H1 (cell line): ENCODE results near the gene MARK1. TPM values are rescaled to one million over a fixed set of nuclear protein-coding genes. Genes with fewer than 3 reads are reported as not detected.

ENCODE experiments used
- CTCF ChIA-PET: fragments of 300-600 bp; sonication (Branson Sonifier 250); formaldehyde crosslinking; loops from one replicate; lab custom pipeline; 2021; ENCODE audit not compliant: partially characterized antibody; lab: Charles Lee
- POLR2A ChIA-PET: fragments of 300-600 bp; sonication (Branson Sonifier 250); formaldehyde crosslinking; loops from one replicate; lab custom pipeline; 2021; ENCODE audit warnings: inconsistent platforms; ENCODE audit not compliant: partially characterized antibody; lab: Charles Lee
- DNase-seq, 2 experiments: peaks; one replicate each; pipeline versions ENCODE4 v3.0.0 to v3.0.0-alpha.2; 2010 to 2022; ENCODE audit warnings: low spot score in 2 of 2, low read depth in 1 of 2, mixed read lengths in 1 of 2
- FAIRE-seq: peaks from 2 replicates; lab custom pipeline; 2011; peaks lifted over from hg19 to GRCh38; lab: Jason Lieb, UNC
- H2AFZ ChIP-seq: 2 replicates; pipeline ENCODE4 v1.8.1; 2012; ENCODE audit warnings: low read length, inconsistent platforms
- H2AK5ac ChIP-seq: 2 replicates; pipeline ENCODE4 v1.6.1; 2013; ENCODE audit warnings: low read depth, low read length
- H2BK120ac ChIP-seq: replicated peaks from 2 replicates; pipeline ENCODE3; 2013; ENCODE audit warnings: low read depth, low read length, inconsistent platforms
- H2BK12ac ChIP-seq: 2 replicates; pipeline ENCODE4 v1.6.1; 2013; ENCODE audit warnings: low read depth, low read length
- H2BK15ac ChIP-seq: 2 replicates; pipeline ENCODE4 v1.6.1; 2013; ENCODE audit warnings: low read length
- H2BK20ac ChIP-seq: 2 replicates; pipeline ENCODE4 v1.6.1; 2013; ENCODE audit warnings: low read length
- H2BK5ac ChIP-seq: 2 replicates; pipeline ENCODE4 v1.6.1; 2013; ENCODE audit warnings: low read depth, low read length
- H3K14ac ChIP-seq: 2 replicates; pipeline ENCODE4 v1.6.1; 2013; ENCODE audit warnings: inconsistent platforms; ENCODE audit not compliant: insufficient read length
- H3K18ac ChIP-seq: 2 replicates; pipeline ENCODE4 v1.6.1; 2013; ENCODE audit warnings: low read length; ENCODE audit errors: extremely low read depth
- H3K23ac ChIP-seq: 2 replicates; pipeline ENCODE4 v1.6.1; 2013; ENCODE audit warnings: inconsistent platforms; ENCODE audit not compliant: insufficient read length
- H3K23me2 ChIP-seq: 2 replicates; pipeline ENCODE4 v1.6.1; 2013; ENCODE audit warnings: low read depth, low read length
- H3K27ac ChIP-seq: 2 replicates; pipeline ENCODE4 v1.6.1; 2011; ENCODE audit warnings: low read depth, low read length, inconsistent platforms
- H3K27me3 ChIP-seq, 4 experiments: replicated peaks in 1 of 4; 1 replicate in 1 of 4; 2 replicates in 3 of 4; pipeline versions ENCODE4 v1.6.1 to v1.8.1; 2011 to 2013; ENCODE audit warnings: low read length in 3 of 4, mild to moderate bottlenecking in 3 of 4, inconsistent platforms in 2 of 4, mixed read lengths in 2 of 4, moderate library complexity in 1 of 4; ENCODE audit not compliant: control insufficient read depth in 3 of 4, insufficient read depth in 3 of 4; ENCODE audit errors: extremely low read depth in 1 of 4
- H3K36me3 ChIP-seq, 4 experiments: 2 replicates each; pipeline versions ENCODE4 v1.6.1 to v1.8.1; 2011 to 2013; ENCODE audit warnings: mild to moderate bottlenecking in 4 of 4, low read length in 3 of 4, moderate library complexity in 2 of 4, control low read depth in 1 of 4, inconsistent platforms in 1 of 4; ENCODE audit not compliant: insufficient read depth in 4 of 4, control insufficient read depth in 2 of 4
- H3K4ac ChIP-seq: replicated peaks from 2 replicates; pipeline ENCODE3; 2013; ENCODE audit warnings: low read length, low read depth, mixed read lengths, inconsistent platforms; ENCODE audit not compliant: insufficient read length
- H3K4me1 ChIP-seq, 4 experiments: replicated peaks in 1 of 4; 1 replicate in 1 of 4; 2 replicates in 3 of 4; pipeline versions ENCODE4 v1.6.1 to v1.8.1; 2011 to 2013; ENCODE audit warnings: low read length in 3 of 4, inconsistent platforms in 2 of 4, mixed read lengths in 1 of 4; ENCODE audit not compliant: insufficient read depth in 4 of 4, control insufficient read depth in 3 of 4
- H3K4me2 ChIP-seq, 2 experiments: 2 replicates each; pipeline versions ENCODE4 v1.6.1 to v1.8.1; 2011 to 2013; ENCODE audit warnings: low read depth in 2 of 2, low read length in 2 of 2, control low read depth in 1 of 2, inconsistent platforms in 1 of 2, mild to moderate bottlenecking in 1 of 2; ENCODE audit not compliant: insufficient read depth in 1 of 2
- H3K4me3 ChIP-seq, 4 experiments: fragments of 200-600, 300-600 bp in 1 of 4; sonication (generic), shearing (Covaris generic), sonication (Bioruptor Twin) in 1 of 4; 2 replicates each; pipeline versions ENCODE4 v1.5.1 to v1.8.1; 2011 to 2016; ENCODE audit warnings: low read length in 4 of 4, low read depth in 3 of 4, control low read depth in 2 of 4, inconsistent platforms in 2 of 4, mild to moderate bottlenecking in 2 of 4, mixed read lengths in 1 of 4, moderate library complexity in 1 of 4; ENCODE audit not compliant: insufficient read depth in 2 of 4; ENCODE audit errors: extremely low read depth in 1 of 4
- H3K56ac ChIP-seq: replicated peaks from 2 replicates; pipeline ENCODE3; 2013; ENCODE audit warnings: low read depth, mild to moderate bottlenecking, mixed read lengths, low read length, inconsistent platforms; ENCODE audit not compliant: insufficient read length
- H3K79me1 ChIP-seq: 2 replicates; pipeline ENCODE4 v1.6.1; 2013; ENCODE audit warnings: low read depth, low read length, control low read depth
- H3K79me2 ChIP-seq, 2 experiments: 2 replicates each; pipeline versions ENCODE4 v1.6.1 to v1.8.1; 2012 to 2013; ENCODE audit warnings: low read length in 2 of 2, mild to moderate bottlenecking in 2 of 2, inconsistent platforms in 1 of 2; ENCODE audit not compliant: insufficient read depth in 2 of 2, control insufficient read depth in 1 of 2
- H3K9ac ChIP-seq, 4 experiments: replicated peaks in 1 of 4; 1 replicate in 1 of 4; 2 replicates in 3 of 4; pipeline versions ENCODE4 v1.6.1 to v1.8.1; 2011 to 2013; ENCODE audit warnings: low read depth in 3 of 4, low read length in 3 of 4, control low read depth in 2 of 4, mild to moderate bottlenecking in 2 of 4, moderate library complexity in 2 of 4, inconsistent platforms in 1 of 4; ENCODE audit errors: extremely low read depth in 1 of 4
- H3K9me3 ChIP-seq, 2 experiments: 2 replicates each; pipeline versions ENCODE4 v1.6.1 to v1.8.1; 2012 to 2013; ENCODE audit warnings: mild to moderate bottlenecking in 2 of 2, moderate library complexity in 2 of 2, control low read depth in 1 of 2, inconsistent platforms in 1 of 2, low read depth in 1 of 2, low read length in 1 of 2, mixed read lengths in 1 of 2; ENCODE audit not compliant: insufficient read depth in 2 of 2
- H4K20me1 ChIP-seq, 2 experiments: replicated peaks in 1 of 2; 2 replicates each; pipeline versions ENCODE3 to v1.8.1; 2011 to 2013; ENCODE audit warnings: inconsistent platforms in 2 of 2, low read length in 2 of 2, mild to moderate bottlenecking in 1 of 2; ENCODE audit not compliant: insufficient read depth in 2 of 2, control insufficient read depth in 1 of 2
- H4K5ac ChIP-seq: 2 replicates; pipeline ENCODE4 v1.6.1; 2013; ENCODE audit warnings: low read length, low read depth, mixed read lengths, inconsistent platforms; ENCODE audit not compliant: insufficient read length
- H4K8ac ChIP-seq: 2 replicates; pipeline ENCODE4 v1.8.0; 2013; ENCODE audit warnings: mild to moderate bottlenecking, moderate library complexity, low read length, inconsistent platforms; ENCODE audit not compliant: insufficient read depth; ENCODE audit errors: extremely low read depth
- H4K91ac ChIP-seq: replicated peaks from 2 replicates; pipeline ENCODE3; 2013; ENCODE audit warnings: low read length, mixed read lengths, inconsistent platforms; ENCODE audit not compliant: insufficient read length
- CEBPB ChIP-seq: IDR thresholded peaks from 2 replicates; pipeline ENCODE4 v1.6.1; 2012; ENCODE audit warnings: low read depth, low read length
- GABPA ChIP-seq: IDR thresholded peaks from 2 replicates; pipeline ENCODE4 v1.6.1; 2011; ENCODE audit warnings: mild to moderate bottlenecking, low read length, moderate library complexity, borderline replicate concordance; ENCODE audit not compliant: insufficient read depth
- KDM4A ChIP-seq: IDR thresholded peaks from one replicate; pipeline ENCODE4 v1.7.1; 2012; ENCODE audit warnings: low read depth, mild to moderate bottlenecking, moderate library complexity, low read length, inconsistent platforms; ENCODE audit not compliant: severe bottlenecking
- TAF7 ChIP-seq: optimal IDR thresholded peaks from 2 replicates; pipeline ENCODE3; 2011; ENCODE audit warnings: low read depth, mild to moderate bottlenecking, inconsistent platforms, low read length, moderate library complexity, borderline replicate concordance
- polyA plus RNA-seq, 7 experiments: library from polyadenylated mRNA; depleted of rRNA in 3 of 7; stranded (reverse) in 5 of 7; unstranded in 2 of 7; fragments of >200 nt in 5 of 7; fragments of 200-250 nt in 2 of 7; gene quantifications; 1 replicate in 5 of 7; 2 replicates in 1 of 7; 4 replicates in 1 of 7; pipeline versions ENCODE4 v1.2.1 to v1.2.3, GENCODE V29; 2011 to 2013; ENCODE audit warnings: missing spikeins in 2 of 7, mixed read lengths in 2 of 7
- total RNA-seq: library from RNA; stranded (reverse); fragmentation: NEBNext Ultra II Directional; extraction: Animal tissue kit (Norgen Biotek cat#: 25700); gene quantifications from 2 replicates; pipeline ENCODE4 v1.2.1, GENCODE V29; 2021

Gene MARK1
- total and polyA plus RNA-seq, 2 of the 8 experiments (the other 6 are each of a cell fraction or from before 2014, with no cell fraction given), result 5.5 to 20.5 TPM

DNA sequence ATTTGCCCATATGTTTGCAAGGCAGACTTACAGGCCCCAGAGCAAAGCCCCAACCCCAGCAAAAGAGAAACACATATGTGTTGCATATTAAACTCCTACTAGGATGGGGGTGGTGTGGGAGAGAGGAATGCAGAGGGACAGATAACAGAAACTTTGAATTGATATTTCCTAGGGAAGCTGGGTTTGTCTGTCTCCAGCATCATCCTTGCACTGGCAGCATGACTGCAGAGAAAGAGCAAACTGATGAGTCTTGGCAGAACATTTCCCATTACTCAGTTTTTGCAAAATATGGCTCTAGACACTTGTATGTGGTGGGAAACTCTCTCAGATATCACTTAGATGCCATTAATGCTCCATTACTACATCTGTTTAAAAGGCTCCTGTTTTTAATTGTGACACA lies 43.8 kb upstream of the MARK1 start:
- H3K9me3 ChIP-seq, result no peaks in the 10 kb centered on the region; a peak in 1 of 4 replicates
- H4K91ac ChIP-seq, result no peak overlapping the region
- CTCF ChIA-PET, result interaction anchor here (0.6 to 4.4 kb wide), 8 partner anchors 10 to 203 kb away, joined by 3 to 29 read pairs (median 6); no protein-coding TSS in a partner anchor
- H3K79me1 ChIP-seq, result no peaks in the 10 kb centered on the region
- no peak overlapping the region for H2BK120ac ChIP-seq
- H3K4me2 ChIP-seq, result no peak overlapping the region
- FAIRE-seq (no peak), DNase-seq (no peak)
- H3K56ac ChIP-seq, result no peak overlapping the region
- no peak overlapping the region for H3K18ac ChIP-seq
- no peak overlapping the region for H2AFZ ChIP-seq
- no peaks in the 10 kb centered on the region for H3K4me1 ChIP-seq
- no peaks in the 10 kb centered on the region for H3K36me3 ChIP-seq
- H2BK12ac ChIP-seq, result no peak overlapping the region
- no peaks in the 10 kb centered on the region for H4K20me1 ChIP-seq
- H3K27ac ChIP-seq, result no peak overlapping the region
- H3K27me3 ChIP-seq, result no peaks in the 10 kb centered on the region
- H3K23me2 ChIP-seq, result no peaks in the 10 kb centered on the region
- H3K9ac ChIP-seq, result no peak overlapping the region
- H2BK15ac ChIP-seq, result no peak overlapping the region
- no peak overlapping the region for H3K14ac ChIP-seq
- H3K79me2 ChIP-seq, result no peaks in the 10 kb centered on the region
- H3K23ac ChIP-seq, result no peak overlapping the region
- no peak overlapping the region for H3K4ac ChIP-seq
- H4K8ac ChIP-seq, result no peak overlapping the region
- no peak overlapping the region for H2BK20ac ChIP-seq
- POLR2A ChIA-PET, result no interaction called here
- H4K5ac ChIP-seq, result no peak overlapping the region
- H2BK5ac ChIP-seq, result no peak overlapping the region
- H2AK5ac ChIP-seq, result no peak overlapping the region
- no peak overlapping the region for H3K4me3 ChIP-seq
- TF ChIP-seq CEBPB (no peak), GABPA (no peak), KDM4A (no peak), TAF7 (no peak)
